GM12878 (cell line): Measurements from ENCODE around the gene MINDY3. TPM values are rescaled to one million over a fixed set of nuclear protein-coding genes. Genes with fewer than 3 reads are reported as not detected.

ENCODE experiments used
- polyA plus RNA-seq, 11 experiments: library from polyadenylated mRNA; depleted of rRNA in 4 of 11; unstranded in 6 of 11; stranded (reverse) in 5 of 11; fragments of >200 nt; fragmentation: Nextera tagmentation in 4 of 11; fragmentation: Illumina TruSeq in 1 of 11; extraction: Ambion mirVana in 4 of 11; extraction: Trizol in 1 of 11; gene quantifications; 1 replicate in 1 of 11; 2 replicates in 10 of 11; pipeline versions ENCODE4 v1.2.1 to v1.2.3, GENCODE V29; 2011 to 2016; ENCODE audit warnings: inconsistent platforms in 2 of 11, missing spikeins in 2 of 11, low read depth in 1 of 11
- total RNA-seq, 4 experiments: library from RNA; depleted of rRNA in 3 of 4; stranded (reverse); fragments of >200 nt in 3 of 4; fragmentation: Illumina TruSeq in 1 of 4; extraction: Trizol in 1 of 4; gene quantifications; 2 replicates each; pipeline versions ENCODE4 v1.2.1 to v1.2.3, GENCODE V29; 2013 to 2021

The MINDY3 gene
- total and polyA plus RNA-seq, 10 of the 15 experiments (the other 5 are each of a cell fraction or from before 2014, with no cell fraction given), result 12.0 to 23.6 (median 15.7) TPM

Other genes starting within 250 kb of the MINDY3 start
- gene ITGA8, start 140.6 kb downstream of the MINDY3 start, total RNA-seq (2014; rRNA removed), result not detected in 2 replicates
- gene ITGA8, start 140.6 kb downstream of the MINDY3 start, total RNA-seq (2014; rRNA removed; fragmentation: Illumina TruSeq; extraction: Trizol), result not detected in 2 replicates
- gene ITGA8, start 140.6 kb downstream of the MINDY3 start, total RNA-seq (2021), result 0.03 TPM in 1 of 2 replicates, not detected in the other
- gene ITGA8, start 140.6 kb downstream of the MINDY3 start, polyA plus RNA-seq (2011; rRNA removed), result not detected in 2 replicates
- gene ITGA8, start 140.6 kb downstream of the MINDY3 start, polyA plus RNA-seq (2014; fragmentation: Illumina TruSeq; extraction: Trizol), result not detected in 2 replicates
- not detected for gene ITGA8, start 140.6 kb downstream of the MINDY3 start, polyA plus RNA-seq (2014; fragmentation: Nextera tagmentation; extraction: Ambion mirVana)
- gene ITGA8, start 140.6 kb downstream of the MINDY3 start, polyA plus RNA-seq (2014; rRNA removed), result not detected in 2 replicates
- gene ITGA8, start 140.6 kb downstream of the MINDY3 start, polyA plus RNA-seq (2016; fragmentation: Nextera tagmentation; extraction: Ambion mirVana), result not detected